Keratinocyte (primary cell): ENCODE results near the gene FHL1. TPM values are rescaled to one million over a fixed set of nuclear protein-coding genes. Genes with fewer than 3 reads are reported as not detected.

ENCODE experiments used
- DNase-seq: peaks from one replicate; pipeline ENCODE4 v3.0.0-alpha.2; 2011; ENCODE audit warnings: low read depth, missing footprints, low spot score
- FAIRE-seq: peaks from 2 replicates; lab custom pipeline; 2011; peaks lifted over from hg19 to GRCh38; lab: Jason Lieb, UNC
- H2AFZ ChIP-seq: 2 replicates; pipeline ENCODE4 v1.6.0; 2012; ENCODE audit warnings: low read length, control low read depth, inconsistent platforms; ENCODE audit not compliant: control insufficient read depth
- H3K27ac ChIP-seq: 2 replicates; pipeline ENCODE4 v1.5.1; 2011; ENCODE audit warnings: low read length; ENCODE audit not compliant: control insufficient read depth, insufficient read depth
- H3K27me3 ChIP-seq: 3 replicates; pipeline ENCODE4 v1.6.0; 2011; ENCODE audit warnings: low read length; ENCODE audit not compliant: control insufficient read depth, insufficient read depth; ENCODE audit errors: extremely low read depth
- H3K36me3 ChIP-seq, 2 experiments: 2 replicates in 1 of 2; 3 replicates in 1 of 2; pipeline ENCODE4 v1.5.1; 2011; ENCODE audit warnings: low read length in 2 of 2, mild to moderate bottlenecking in 1 of 2; ENCODE audit not compliant: control insufficient read depth in 2 of 2, insufficient read depth in 2 of 2; ENCODE audit errors: extremely low read depth in 1 of 2
- H3K4me1 ChIP-seq: 3 replicates; pipeline ENCODE4 v1.5.1; 2011; ENCODE audit warnings: low read length; ENCODE audit not compliant: control insufficient read depth, insufficient read depth; ENCODE audit errors: extremely low read depth
- H3K4me2 ChIP-seq: 3 replicates; pipeline ENCODE4 v1.6.0; 2011; ENCODE audit warnings: low read depth, low read length; ENCODE audit not compliant: control insufficient read depth, insufficient read depth; ENCODE audit errors: extremely low read depth
- H3K4me3 ChIP-seq, 3 experiments: fragments of 200-600 bp in 1 of 3; sonication (generic) in 1 of 3; 2 replicates in 2 of 3; 3 replicates in 1 of 3; pipeline ENCODE4 v1.5.1; 2011 to 2016; ENCODE audit warnings: low read length in 3 of 3, mild to moderate bottlenecking in 3 of 3, control low read depth in 2 of 3, inconsistent platforms in 1 of 3, low read depth in 1 of 3, mixed read lengths in 1 of 3, mixed run types in 1 of 3, moderate library complexity in 1 of 3; ENCODE audit not compliant: control insufficient read depth in 2 of 3, insufficient read depth in 2 of 3; ENCODE audit errors: extremely low read depth in 1 of 3
- H3K79me2 ChIP-seq: 2 replicates; pipeline ENCODE4 v1.6.0; 2012; ENCODE audit warnings: low read length; ENCODE audit not compliant: control insufficient read depth, insufficient read depth
- H3K9ac ChIP-seq: 3 replicates; pipeline ENCODE4 v1.6.0; 2011; ENCODE audit warnings: low read length; ENCODE audit not compliant: control insufficient read depth, insufficient read depth; ENCODE audit errors: extremely low read depth
- H3K9me1 ChIP-seq: 3 replicates; pipeline ENCODE4 v1.6.0; 2011; ENCODE audit warnings: low read length; ENCODE audit not compliant: control insufficient read depth, insufficient read depth; ENCODE audit errors: extremely low read depth
- H3K9me3 ChIP-seq: 2 replicates; pipeline ENCODE4 v1.5.1; 2012; ENCODE audit warnings: low read depth, low read length; ENCODE audit not compliant: control insufficient read depth
- H4K20me1 ChIP-seq: 3 replicates; pipeline ENCODE4 v1.6.0; 2011; ENCODE audit warnings: low read length; ENCODE audit not compliant: control insufficient read depth, insufficient read depth; ENCODE audit errors: extremely low read depth
- EZH2 ChIP-seq: IDR thresholded peaks from one replicate; pipeline ENCODE4 v1.6.1; 2012; ENCODE audit warnings: inconsistent platforms, mild to moderate bottlenecking, low read length, moderate library complexity
- dilution Hi-C: fragments of 300-500 bp; cut with MboI; formaldehyde crosslinking; loops from one replicate; pipeline ENCODE4 v1.7.0; 2020; ENCODE audit warnings: low sequenced_read_pairs; ENCODE audit not compliant: extremely low pct_ligation_motif_present
- polyA plus RNA-seq, 5 experiments: library from polyadenylated mRNA; depleted of rRNA in 3 of 5; stranded (reverse) in 3 of 5; stranded (forward) in 1 of 5; unstranded in 1 of 5; fragments of >200 nt; gene quantifications; 1 replicate in 1 of 5; 2 replicates in 3 of 5; 3 replicates in 1 of 5; pipeline versions ENCODE4 v1.2.1 to v1.2.3, GENCODE V29; 2011 to 2012; ENCODE audit warnings: missing spikeins in 2 of 5, low read depth in 1 of 5, low replicate concordance in 1 of 5
- TF ChIP-seq, protein P1 (sequence below), 3 experiments: IDR thresholded peaks in 1 of 3; conservative IDR thresholded peaks in 1 of 3; optimal IDR thresholded peaks in 1 of 3; 2 replicates in 2 of 3; 3 replicates in 1 of 3; pipeline versions ENCODE3 to v1.5.1; 2011; ENCODE audit warnings: low read length in 3 of 3, mild to moderate bottlenecking in 3 of 3, moderate library complexity in 2 of 3, control low read depth in 1 of 3, inconsistent platforms in 1 of 3; ENCODE audit not compliant: insufficient read depth in 2 of 3; ENCODE audit errors: extremely low read depth in 1 of 3

The FHL1 gene
- polyA plus RNA-seq, 1 donor (not counting 4 experiments of a cell fraction or from before 2014, with no cell fraction given) = 203 TPM

GRCh38 chrX:136206916-136207315, 59.6 kb downstream of the FHL1 start:
- Histone ChIP-seq H3K4me3 (no peak overlapping the region), H3K4me1 (peaks cover 4% of the 10 kb centered on the region), H3K27me3 (no peaks in the 10 kb centered on the region), H3K27ac (no peak overlapping the region), H3K4me2 (no peak overlapping the region), H2AFZ (no peak overlapping the region), H3K9ac (no peak overlapping the region), H3K9me1 (no peaks in the 10 kb centered on the region), H3K79me2 (no peaks in the 10 kb centered on the region), H4K20me1 (no peaks in the 10 kb centered on the region), H3K9me3 (no peaks in the 10 kb centered on the region), H3K36me3 (peaks cover 0 to 3% of the 10 kb centered on the region in 2 experiments)
- no peak for DNase-seq
- no peak for TF ChIP-seq EZH2
- TF ChIP-seq, protein P1, sequence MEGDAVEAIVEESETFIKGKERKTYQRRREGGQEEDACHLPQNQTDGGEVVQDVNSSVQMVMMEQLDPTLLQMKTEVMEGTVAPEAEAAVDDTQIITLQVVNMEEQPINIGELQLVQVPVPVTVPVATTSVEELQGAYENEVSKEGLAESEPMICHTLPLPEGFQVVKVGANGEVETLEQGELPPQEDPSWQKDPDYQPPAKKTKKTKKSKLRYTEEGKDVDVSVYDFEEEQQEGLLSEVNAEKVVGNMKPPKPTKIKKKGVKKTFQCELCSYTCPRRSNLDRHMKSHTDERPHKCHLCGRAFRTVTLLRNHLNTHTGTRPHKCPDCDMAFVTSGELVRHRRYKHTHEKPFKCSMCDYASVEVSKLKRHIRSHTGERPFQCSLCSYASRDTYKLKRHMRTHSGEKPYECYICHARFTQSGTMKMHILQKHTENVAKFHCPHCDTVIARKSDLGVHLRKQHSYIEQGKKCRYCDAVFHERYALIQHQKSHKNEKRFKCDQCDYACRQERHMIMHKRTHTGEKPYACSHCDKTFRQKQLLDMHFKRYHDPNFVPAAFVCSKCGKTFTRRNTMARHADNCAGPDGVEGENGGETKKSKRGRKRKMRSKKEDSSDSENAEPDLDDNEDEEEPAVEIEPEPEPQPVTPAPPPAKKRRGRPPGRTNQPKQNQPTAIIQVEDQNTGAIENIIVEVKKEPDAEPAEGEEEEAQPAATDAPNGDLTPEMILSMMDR (optimal IDR thresholded peaks at IDR 0.05 in 1 of 3, IDR thresholded peaks at IDR 0.05 in 1 of 3, conservative IDR thresholded peaks at IDR 0.05 in 1 of 3; ENCODE audit: extremely low read depth in 1 of 3, insufficient read depth in 2 of 3, low read length in 3 of 3) = no peak
- no peak for FAIRE-seq
- dilution Hi-C loops = no loop called here

- Histone ChIP-seq H3K9me3 (no peaks in the 10 kb centered on the region), H3K4me1 (peaks cover 4% of the 10 kb centered on the region), H3K4me2 (no peak overlapping the region), H3K27me3 (no peaks in the 10 kb centered on the region), H3K9me1 (no peaks in the 10 kb centered on the region), H2AFZ (no peak overlapping the region), H3K4me3 (no peak overlapping the region), H3K36me3 (peaks cover 0 to 3% of the 10 kb centered on the region in 2 experiments), H4K20me1 (no peaks in the 10 kb centered on the region), H3K9ac (no peak overlapping the region), H3K79me2 (no peaks in the 10 kb centered on the region), H3K27ac (no peak overlapping the region)
- DNase-seq (no peak), FAIRE-seq (no peak)
- no peak for TF ChIP-seq EZH2
- TF ChIP-seq, protein P1 (optimal IDR thresholded peaks at IDR 0.05 in 1 of 3, IDR thresholded peaks at IDR 0.05 in 1 of 3, conservative IDR thresholded peaks at IDR 0.05 in 1 of 3; ENCODE audit: extremely low read depth in 1 of 3, insufficient read depth in 2 of 3, low read length in 3 of 3) = no peak
- dilution Hi-C loops = no loop called here
These were observed 60.2 kb downstream of the FHL1 start for GRCh38 chrX:136207546-136207945.
